ENCODE measurements around the gene AK4. TPM values are rescaled to one million over a fixed set of nuclear protein-coding genes. Genes with fewer than 3 reads are reported as not detected.
"Not testable (repeated sequence)": the region's sequence is repeated elsewhere in the genome, so short reads cannot be mapped to it uniquely, and the experiment has no call there.

AK4 gene
- total RNA-seq, 1 donor from 2014 or later: 4.6 TPM

- no peaks in the 10 kb centered on the region for H3K9me3 ChIP-seq
- intact Hi-C loops (cut with DNase I): no loop called here
- H3K27ac ChIP-seq: no peak overlapping the region
- no peaks in the 10 kb centered on the region for H3K36me3 ChIP-seq
- H3K4me3 ChIP-seq: no peak overlapping the region
- TF ChIP-seq CTCF (IDR thresholded peaks at IDR 0.05): no peak
- no peaks in the 10 kb centered on the region for H3K4me1 ChIP-seq
- no peak for DNase-seq
- H3K27me3 ChIP-seq: no peaks in the 10 kb centered on the region
- no peak for ATAC-seq
Measured at GRCh38 chr1:65156910-65157545, 9.0 kb downstream of the AK4 start.

GRCh38 chr1:65157546-65157941, 9.5 kb downstream of the AK4 start:
- intact Hi-C loops (cut with DNase I): no loop called here
- Histone ChIP-seq H3K36me3 (no peaks in the 10 kb centered on the region), H3K27ac (no peak overlapping the region), H3K4me1 (no peaks in the 10 kb centered on the region), H3K27me3 (no peaks in the 10 kb centered on the region), H3K4me3 (no peak overlapping the region), H3K9me3 (no peaks in the 10 kb centered on the region)
- DNase-seq: no peak
- TF ChIP-seq CTCF (IDR thresholded peaks at IDR 0.05): no peak
- no peak for ATAC-seq

- H3K27me3 ChIP-seq; H3K4me3 ChIP-seq; H3K4me1 ChIP-seq; H3K27ac ChIP-seq; H3K9me3 ChIP-seq; intact Hi-C loops (cut with DNase I); H3K36me3 ChIP-seq; DNase-seq; ATAC-seq: not testable (repeated sequence)
Measured at GRCh38 chr1:65159291-65159688, 11.3 kb downstream of the AK4 start.

- H3K9me3 ChIP-seq: no peaks in the 10 kb centered on the region
- no peak overlapping the region for H3K27ac ChIP-seq
- no peaks in the 10 kb centered on the region for H3K4me1 ChIP-seq
- H3K4me3 ChIP-seq: no peak overlapping the region
- intact Hi-C loops (cut with DNase I): no loop called here
- DNase-seq (no peak), ATAC-seq (no peak)
- no peaks in the 10 kb centered on the region for H3K36me3 ChIP-seq
- no peak for TF ChIP-seq CTCF (IDR thresholded peaks at IDR 0.05)
- no peaks in the 10 kb centered on the region for H3K27me3 ChIP-seq
Measured at GRCh38 chr1:65159801-65160523, 12.0 kb downstream of the AK4 start.

GRCh38 chr1:65163201-65163805, 15.3 kb downstream of the AK4 start:
- no peak for DNase-seq
- H3K4me1 ChIP-seq: no peaks in the 10 kb centered on the region
- H3K36me3 ChIP-seq: no peaks in the 10 kb centered on the region
- H3K9me3 ChIP-seq: no peaks in the 10 kb centered on the region
- no peak for ATAC-seq
- intact Hi-C loops (cut with DNase I): no loop called here
- no peak overlapping the region for H3K27ac ChIP-seq
- no peak overlapping the region for H3K4me3 ChIP-seq
- no peak for TF ChIP-seq CTCF (IDR thresholded peaks at IDR 0.05)
- H3K27me3 ChIP-seq: no peaks in the 10 kb centered on the region

GRCh38 chr1:65164101-65164500, 16.1 kb downstream of the AK4 start:
- H3K27ac ChIP-seq; ATAC-seq; H3K36me3 ChIP-seq; H3K27me3 ChIP-seq; H3K9me3 ChIP-seq; intact Hi-C loops (cut with DNase I); H3K4me1 ChIP-seq; DNase-seq; H3K4me3 ChIP-seq: not testable (repeated sequence)

All from upper lobe of right lung (tissue), 1 donor.